Measurements from ENCODE around the gene JPH3. TPM values are rescaled to one million over a fixed set of nuclear protein-coding genes. Genes with fewer than 3 reads are reported as not detected.

The JPH3 gene
- total and polyA plus RNA-seq, 4 donors = 12.6 to 79.7 (median 54.0) TPM

DNA sequence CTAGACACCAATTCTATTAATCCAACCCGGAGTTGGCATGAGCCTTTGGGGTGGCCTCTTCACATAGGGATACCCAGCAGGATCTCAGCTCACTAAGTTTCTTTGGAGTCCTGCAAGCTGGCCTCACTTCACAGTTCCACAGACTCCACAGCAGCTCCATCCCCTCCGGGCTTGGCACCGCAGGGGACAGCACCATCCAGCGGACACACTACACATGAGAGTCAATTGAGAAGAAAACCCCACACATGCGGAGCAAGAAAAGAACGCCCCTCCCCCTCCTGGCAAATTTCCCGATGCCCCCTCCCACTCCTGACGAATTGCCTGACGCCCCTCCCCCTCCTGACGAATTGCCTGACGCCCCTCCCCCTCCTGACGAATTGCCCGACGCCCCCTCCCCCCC, 132.3 kb downstream of the JPH3 start:
- Histone ChIP-seq H3K27me3 (ENCODE audit: control insufficient read depth, insufficient read depth, low read length) (no peaks in the 10 kb centered on the region), H3K4me3 (ENCODE audit: low read depth, low read length) (no peak overlapping the region), H3K27ac (ENCODE audit: low read depth, low read length) (no peak overlapping the region), H3K9me3 (ENCODE audit: control insufficient read depth, insufficient read depth, low read length) (no peaks in the 10 kb centered on the region), H3K36me3 (ENCODE audit: control insufficient read depth, insufficient read depth, low read length) (peaks cover 29% of the 10 kb centered on the region), H3K4me1 (ENCODE audit: control insufficient read depth, insufficient read depth, low read length) (peaks cover 15% of the 10 kb centered on the region)
- DNase-seq (ENCODE audit: low read depth in 4 of 6, low spot score in 6 of 6) = peak in 1 of 6 donors; percentile 25
- WGBS (ENCODE audit: insufficient coverage) = 50% methylated on average over 4 of the region's 14 CpGs

GRCh38 chr16:87735270-87736007, 133.1 kb downstream of the JPH3 start:
- 60% methylated on average over 20 of the region's 23 CpGs for WGBS (ENCODE audit: insufficient coverage)
- no peak overlapping the region for H3K4me3 ChIP-seq (ENCODE audit: low read depth, low read length)
- H3K4me1 ChIP-seq (ENCODE audit: control insufficient read depth, insufficient read depth, low read length) = peaks cover 23% of the 10 kb centered on the region
- H3K36me3 ChIP-seq (ENCODE audit: control insufficient read depth, insufficient read depth, low read length) = peaks cover 29% of the 10 kb centered on the region
- DNase-seq (ENCODE audit: low read depth in 4 of 6, low spot score in 6 of 6) = peak in 3 of 6 donors; percentile 54 to 85 (median 65)
- H3K9me3 ChIP-seq (ENCODE audit: control insufficient read depth, insufficient read depth, low read length) = no peaks in the 10 kb centered on the region
- no peak overlapping the region for H3K27ac ChIP-seq (ENCODE audit: low read depth, low read length)
- H3K27me3 ChIP-seq (ENCODE audit: control insufficient read depth, insufficient read depth, low read length) = no peaks in the 10 kb centered on the region

DNA sequence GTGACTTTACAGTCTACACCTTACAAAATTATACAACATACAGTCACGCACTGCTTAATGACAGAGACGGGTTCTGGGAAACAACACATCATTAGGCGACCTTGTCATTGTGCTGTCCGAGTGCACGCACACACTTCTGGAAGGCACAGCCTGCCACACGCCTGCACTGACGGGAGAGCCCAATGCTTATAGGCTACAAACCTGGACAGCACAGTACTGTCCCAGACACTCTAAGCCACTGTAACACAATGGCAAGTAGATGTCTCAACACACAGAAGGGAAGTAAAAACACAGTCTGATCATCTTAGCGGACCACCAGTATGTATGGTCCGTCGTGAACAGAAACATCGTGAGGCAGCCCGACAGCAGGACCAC, 133.7 kb downstream of the JPH3 start:
- Histone ChIP-seq H3K4me1 (ENCODE audit: control insufficient read depth, insufficient read depth, low read length) (peaks cover 29% of the 10 kb centered on the region), H3K27me3 (ENCODE audit: control insufficient read depth, insufficient read depth, low read length) (no peaks in the 10 kb centered on the region), H3K9me3 (ENCODE audit: control insufficient read depth, insufficient read depth, low read length) (no peaks in the 10 kb centered on the region), H3K4me3 (ENCODE audit: low read depth, low read length) (no peak overlapping the region), H3K27ac (ENCODE audit: low read depth, low read length) (no peak overlapping the region), H3K36me3 (ENCODE audit: control insufficient read depth, insufficient read depth, low read length) (peaks cover 33% of the 10 kb centered on the region)
- DNase-seq (ENCODE audit: low read depth in 4 of 6, low spot score in 6 of 6) = no peak
- WGBS (ENCODE audit: insufficient coverage) = 68% methylated on average over 11 of the region's 12 CpGs

GRCh38 chr16:87739801-87740200, 137.5 kb downstream of the JPH3 start:
- no peak overlapping the region for H3K27ac ChIP-seq (ENCODE audit: low read depth, low read length)
- H3K4me1 ChIP-seq (ENCODE audit: control insufficient read depth, insufficient read depth, low read length) = peaks cover 29% of the 10 kb centered on the region
- no peak overlapping the region for H3K4me3 ChIP-seq (ENCODE audit: low read depth, low read length)
- no peaks in the 10 kb centered on the region for H3K27me3 ChIP-seq (ENCODE audit: control insufficient read depth, insufficient read depth, low read length)
- H3K36me3 ChIP-seq (ENCODE audit: control insufficient read depth, insufficient read depth, low read length) = peaks cover 38% of the 10 kb centered on the region
- DNase-seq (ENCODE audit: low read depth in 4 of 6, low spot score in 6 of 6) = no peak
- H3K9me3 ChIP-seq (ENCODE audit: control insufficient read depth, insufficient read depth, low read length) = no peaks in the 10 kb centered on the region
- WGBS (ENCODE audit: insufficient coverage) = 96% methylated on average over 5 of the region's 8 CpGs

- Histone ChIP-seq H3K27me3 (ENCODE audit: control insufficient read depth, insufficient read depth, low read length) (no peaks in the 10 kb centered on the region), H3K4me1 (ENCODE audit: control insufficient read depth, insufficient read depth, low read length) (peaks cover 26% of the 10 kb centered on the region), H3K9me3 (ENCODE audit: control insufficient read depth, insufficient read depth, low read length) (no peaks in the 10 kb centered on the region), H3K27ac (ENCODE audit: low read depth, low read length) (no peak overlapping the region), H3K4me3 (ENCODE audit: low read depth, low read length) (no peak overlapping the region), H3K36me3 (ENCODE audit: control insufficient read depth, insufficient read depth, low read length) (peaks cover 43% of the 10 kb centered on the region)
- 82% methylated on average over 5 of the region's 8 CpGs for WGBS (ENCODE audit: insufficient coverage)
- DNase-seq (ENCODE audit: low read depth in 4 of 6, low spot score in 6 of 6) = peak in 1 of 6 donors; percentile 38
Measured at GRCh38 chr16:87740441-87740840, 138.1 kb downstream of the JPH3 start.

DNA sequence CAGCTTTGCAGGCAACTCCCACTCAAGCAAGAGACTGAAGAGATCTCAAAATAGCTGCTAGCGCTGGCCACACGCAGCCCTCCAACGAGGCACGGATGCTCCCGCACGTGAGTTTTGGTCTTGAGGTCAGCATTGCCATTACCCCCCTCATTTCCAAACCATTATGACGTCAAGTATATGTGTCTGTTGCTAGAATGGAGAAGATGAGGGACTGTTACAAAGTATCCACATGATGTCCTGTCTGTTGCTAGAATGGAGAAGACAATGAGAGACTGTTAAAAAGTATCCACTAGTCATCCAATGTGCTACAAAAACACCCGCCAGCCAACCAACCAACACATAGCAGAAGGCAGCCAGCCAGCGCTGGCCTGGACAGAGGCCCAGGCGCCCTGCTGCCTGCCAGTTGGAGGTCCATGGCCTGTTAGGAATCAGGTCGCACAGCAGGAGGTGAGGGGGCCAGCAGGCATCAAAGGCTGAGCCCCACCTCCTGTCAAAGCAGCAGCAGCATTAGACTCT, 138.7 kb downstream of the JPH3 start:
- WGBS (ENCODE audit: insufficient coverage) = 43% methylated on average over 5 of the region's 11 CpGs
- no peak overlapping the region for H3K27ac ChIP-seq (ENCODE audit: low read depth, low read length)
- no peaks in the 10 kb centered on the region for H3K9me3 ChIP-seq (ENCODE audit: control insufficient read depth, insufficient read depth, low read length)
- no peak overlapping the region for H3K4me3 ChIP-seq (ENCODE audit: low read depth, low read length)
- DNase-seq (ENCODE audit: low read depth in 4 of 6, low spot score in 6 of 6) = peak in 4 of 6 donors; percentile 21 to 70 (median 30)
- H3K27me3 ChIP-seq (ENCODE audit: control insufficient read depth, insufficient read depth, low read length) = no peaks in the 10 kb centered on the region
- H3K4me1 ChIP-seq (ENCODE audit: control insufficient read depth, insufficient read depth, low read length) = peaks cover 21% of the 10 kb centered on the region
- peaks cover 48% of the 10 kb centered on the region for H3K36me3 ChIP-seq (ENCODE audit: control insufficient read depth, insufficient read depth, low read length)

GRCh38 chr16:87741700-87742415, 139.6 kb downstream of the JPH3 start:
- peaks cover 53% of the 10 kb centered on the region for H3K36me3 ChIP-seq (ENCODE audit: control insufficient read depth, insufficient read depth, low read length)
- H3K27ac ChIP-seq (ENCODE audit: low read depth, low read length) = no peak overlapping the region
- no peak overlapping the region for H3K4me3 ChIP-seq (ENCODE audit: low read depth, low read length)
- 89% methylated on average over 7 of the region's 16 CpGs for WGBS (ENCODE audit: insufficient coverage)
- H3K9me3 ChIP-seq (ENCODE audit: control insufficient read depth, insufficient read depth, low read length) = no peaks in the 10 kb centered on the region
- peaks cover 18% of the 10 kb centered on the region for H3K4me1 ChIP-seq (ENCODE audit: control insufficient read depth, insufficient read depth, low read length)
- H3K27me3 ChIP-seq (ENCODE audit: control insufficient read depth, insufficient read depth, low read length) = no peaks in the 10 kb centered on the region
- DNase-seq (ENCODE audit: low read depth in 4 of 6, low spot score in 6 of 6) = no peak

- no peak overlapping the region for H3K4me3 ChIP-seq (ENCODE audit: low read depth, low read length)
- H3K27ac ChIP-seq (ENCODE audit: low read depth, low read length) = no peak overlapping the region
- 94% methylated on average over 15 of the region's 17 CpGs for WGBS (ENCODE audit: insufficient coverage)
- H3K9me3 ChIP-seq (ENCODE audit: control insufficient read depth, insufficient read depth, low read length) = no peaks in the 10 kb centered on the region
- H3K4me1 ChIP-seq (ENCODE audit: control insufficient read depth, insufficient read depth, low read length) = peaks cover 18% of the 10 kb centered on the region
- DNase-seq (ENCODE audit: low read depth in 4 of 6, low spot score in 6 of 6) = no peak
- no peaks in the 10 kb centered on the region for H3K27me3 ChIP-seq (ENCODE audit: control insufficient read depth, insufficient read depth, low read length)
- peaks cover 62% of the 10 kb centered on the region for H3K36me3 ChIP-seq (ENCODE audit: control insufficient read depth, insufficient read depth, low read length)
Measured at GRCh38 chr16:87742781-87743490, 140.6 kb downstream of the JPH3 start.

GRCh38 chr16:87744750-87745514, 142.6 kb downstream of the JPH3 start:
- Histone ChIP-seq H3K4me3 (ENCODE audit: low read depth, low read length) (no peak overlapping the region), H3K27me3 (ENCODE audit: control insufficient read depth, insufficient read depth, low read length) (no peaks in the 10 kb centered on the region), H3K36me3 (ENCODE audit: control insufficient read depth, insufficient read depth, low read length) (peaks cover 70% of the 10 kb centered on the region), H3K4me1 (ENCODE audit: control insufficient read depth, insufficient read depth, low read length) (peaks cover 14% of the 10 kb centered on the region), H3K27ac (ENCODE audit: low read depth, low read length) (no peak overlapping the region), H3K9me3 (ENCODE audit: control insufficient read depth, insufficient read depth, low read length) (no peaks in the 10 kb centered on the region)
- WGBS (ENCODE audit: insufficient coverage) = 94% methylated on average over 22 of the region's 25 CpGs
- DNase-seq (ENCODE audit: low read depth in 4 of 6, low spot score in 6 of 6) = no peak

Measured in spinal cord (tissue), 10 donors.